Thyroid gland (tissue), 4 donors: ENCODE results near the gene PELI2. TPM values are rescaled to one million over a fixed set of nuclear protein-coding genes. Genes with fewer than 3 reads are reported as not detected.

Source experiments
- DNase-seq, 2 donors: peaks; one replicate each; pipeline ENCODE4 v3.0.0-alpha.2; 2019
- H3K27ac ChIP-seq, 3 donors: fragments of 200-600 bp; sonication (generic); 1 replicate in 2 of 3; 2 replicates in 1 of 3; pipeline ENCODE4 v1.5.1; 2016 to 2019; ENCODE audit warnings: mild to moderate bottlenecking in 1 of 3, moderate library complexity in 1 of 3
- H3K27me3 ChIP-seq: fragments of 200-600 bp; sonication (generic); one replicate; pipeline ENCODE4 v1.5.1; 2019
- H3K36me3 ChIP-seq, 2 donors: fragments of 200-600 bp; sonication (generic); one replicate each; pipeline ENCODE4 v1.5.1; 2016 to 2019
- H3K4me1 ChIP-seq, 2 donors: fragments of 200-600 bp; sonication (generic); one replicate each; pipeline ENCODE4 v1.5.1; 2017 to 2019
- H3K4me3 ChIP-seq, 3 donors: fragments of 200-600 bp; sonication (generic); replicated peaks in 1 of 3; 1 replicate in 2 of 3; 2 replicates in 1 of 3; pipeline ENCODE4 v1.5.1; 2016; ENCODE audit warnings: mild to moderate bottlenecking in 1 of 3
- H3K9me3 ChIP-seq: fragments of 200-600 bp; sonication (generic); one replicate; pipeline ENCODE4 v1.5.1; 2017
- CTCF ChIP-seq, 6 experiments: fragments of 200-600 bp in 3 of 6; fragments of 450-650 bp in 3 of 6; sonication (generic) in 3 of 6; IDR thresholded peaks; one replicate each; pipeline ENCODE4 v1.5.1; 2016 to 2019; ENCODE audit warnings: antibody characterized with exemption in 6 of 6, mild to moderate bottlenecking in 2 of 6, inconsistent platforms in 1 of 6, moderate library complexity in 1 of 6
- POLR2A ChIP-seq, 2 donors: fragments of 450-650 bp; IDR thresholded peaks; one replicate each; pipeline ENCODE4 v1.6.1; 2017; ENCODE audit warnings: antibody characterized with exemption in 2 of 2, mild to moderate bottlenecking in 2 of 2, moderate library complexity in 1 of 2
- WGBS, 2 donors: methylation state at CpG; one replicate each; pipeline ENCODE4 v1.1.5; 2017; 5-methylcytosine and 5-hydroxymethylcytosine counted together
- intact Hi-C: fragments of 100-400 bp; cut with DNase I; formaldehyde crosslinking; loops from one replicate; pipeline ENCODE4 v1.15.1; 2023
- total RNA-seq, 4 donors: library from RNA; depleted of rRNA; stranded (reverse); fragments of >200 nt; gene quantifications; one replicate each; pipeline ENCODE4 v1.2.3, GENCODE V29; 2016

The PELI2 gene
- total RNA-seq, 4 donors from 2014 or later, result 10.8 to 17.6 (median 13.6) TPM

- no peak overlapping the region for H3K27ac ChIP-seq
- H3K9me3 ChIP-seq, result no peaks in the 10 kb centered on the region
- WGBS, 2 donors, result 39 to 49% methylated on average over 5 of the region's 5 CpGs
- H3K4me3 ChIP-seq, result no peak overlapping the region
- peaks cover 10 to 17% of the 10 kb centered on the region in 2 donors for H3K4me1 ChIP-seq
- no peaks in the 10 kb centered on the region for H3K36me3 ChIP-seq
- peak; percentile 56 to 63 for DNase-seq
- H3K27me3 ChIP-seq, result no peaks in the 10 kb centered on the region
- TF ChIP-seq CTCF (IDR thresholded peaks at IDR 0.05) (no peak), POLR2A (IDR thresholded peaks at IDR 0.05) (no peak)
- intact Hi-C loops, result loop anchor here (10.0 kb wide), 1 partner anchor 92 kb away; no protein-coding TSS in a partner anchor
Measured at GRCh38 chr14:56216626-56217379, 98.6 kb downstream of the PELI2 start.

- TF ChIP-seq POLR2A (IDR thresholded peaks at IDR 0.05) (no peak), CTCF (IDR thresholded peaks at IDR 0.05) (no peak)
- Histone ChIP-seq H3K27ac (no peak overlapping the region), H3K27me3 (no peaks in the 10 kb centered on the region), H3K4me1 (peaks cover 10 to 12% of the 10 kb centered on the region in 2 donors), H3K4me3 (no peak overlapping the region), H3K36me3 (no peaks in the 10 kb centered on the region), H3K9me3 (no peaks in the 10 kb centered on the region)
- intact Hi-C loops, result loop anchor here (10.0 kb wide), 1 partner anchor 93 kb away; no protein-coding TSS in a partner anchor
- 60 to 79% methylated on average over 7 of the region's 7 CpGs for WGBS, 2 donors
- no peak for DNase-seq
Measured at GRCh38 chr14:56217380-56218045, 99.3 kb downstream of the PELI2 start.

GRCh38 chr14:56219666-56220413 is 101.6 kb downstream of the PELI2 start:
- 65 to 74% methylated on average over 7 of the region's 7 CpGs for WGBS, 2 donors
- peaks cover 10% of the 10 kb centered on the region in 2 donors for H3K4me1 ChIP-seq

GRCh38 chr14:56221382-56222128 is 103.3 kb downstream of the PELI2 start:
- H3K36me3 ChIP-seq, result no peaks in the 10 kb centered on the region
- TF ChIP-seq POLR2A (IDR thresholded peaks at IDR 0.05) (no peak), CTCF (IDR thresholded peaks at IDR 0.05) (no peak)
- intact Hi-C loops, result no loop called here
- no peaks in the 10 kb centered on the region for H3K9me3 ChIP-seq
- no peak overlapping the region for H3K4me3 ChIP-seq
- 82 to 84% methylated on average over 7 of the region's 7 CpGs for WGBS, 2 donors
- H3K27ac ChIP-seq, result no peak overlapping the region
- no peak for DNase-seq
- no peaks in the 10 kb centered on the region for H3K27me3 ChIP-seq
- H3K4me1 ChIP-seq, result peaks cover 5 to 7% of the 10 kb centered on the region in 2 donors

More at GRCh38 chr14:56219666-56220413, 101.6 kb downstream of the PELI2 start:
- intact Hi-C loops, result loop anchor here (10.0 kb wide), 1 partner anchor 95 kb away; no protein-coding TSS in a partner anchor
- H3K4me3 ChIP-seq, result no peak overlapping the region
- no peaks in the 10 kb centered on the region for H3K36me3 ChIP-seq
- no peak for DNase-seq
- H3K9me3 ChIP-seq, result no peaks in the 10 kb centered on the region
- no peak overlapping the region for H3K27ac ChIP-seq
- H3K27me3 ChIP-seq, result no peaks in the 10 kb centered on the region
- TF ChIP-seq CTCF (IDR thresholded peaks at IDR 0.05), result no peak
- TF ChIP-seq POLR2A (IDR thresholded peaks at IDR 0.05), result no peak
